ENCODE data around the gene VAV2. TPM values are rescaled to one million over a fixed set of nuclear protein-coding genes. Genes with fewer than 3 reads are reported as not detected.
A peak's percentile ranks its signal among the peaks of the same experiment; 100 is the strongest.

The VAV2 gene
- total RNA-seq, 8 experiments from 2014 or later, result 5.9 to 33.0 (median 14.9) TPM

DNA sequence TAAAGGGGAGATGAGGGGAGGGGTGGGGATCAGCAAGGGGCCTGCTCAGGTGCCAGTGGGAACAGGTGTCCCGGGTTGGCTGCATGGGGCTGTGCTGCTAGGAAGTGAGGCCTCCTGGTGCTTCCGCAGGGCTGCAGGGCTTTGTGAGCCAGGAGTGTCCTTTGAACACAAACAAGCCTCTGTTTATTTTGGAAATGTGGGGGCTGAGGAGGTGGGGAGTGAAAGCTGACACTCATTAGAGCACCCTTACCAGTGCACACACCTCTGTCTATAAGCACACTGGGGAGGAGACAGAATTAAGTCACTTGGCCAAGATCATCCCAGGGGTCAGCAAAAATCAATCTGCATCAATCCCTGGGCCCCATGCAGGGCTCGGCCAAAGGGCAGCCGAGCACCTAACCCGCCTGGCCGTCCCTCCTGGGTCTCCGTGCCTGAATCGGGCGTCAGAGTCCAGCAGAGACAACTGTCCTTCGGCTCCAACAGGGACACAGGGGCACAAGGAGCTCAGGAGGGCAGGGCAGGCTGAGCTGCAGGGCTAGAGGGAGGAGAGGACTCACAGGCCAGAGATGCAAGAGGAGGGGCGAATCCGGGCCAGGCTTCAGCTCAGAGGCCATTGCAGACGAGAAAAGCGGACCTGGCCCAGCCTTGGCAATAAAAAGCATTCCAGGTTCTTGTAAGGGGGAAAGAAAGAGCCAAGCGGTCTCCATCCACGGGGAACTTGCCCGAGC is 99.8 kb downstream of the VAV2 start:
- 47 to 100% (median 90%) methylated on average over 1 to 3 of the region's 17 CpGs; no CpG with 5 or more reads in 6 of the 10 experiments for WGBS, 10 experiments

DNA sequence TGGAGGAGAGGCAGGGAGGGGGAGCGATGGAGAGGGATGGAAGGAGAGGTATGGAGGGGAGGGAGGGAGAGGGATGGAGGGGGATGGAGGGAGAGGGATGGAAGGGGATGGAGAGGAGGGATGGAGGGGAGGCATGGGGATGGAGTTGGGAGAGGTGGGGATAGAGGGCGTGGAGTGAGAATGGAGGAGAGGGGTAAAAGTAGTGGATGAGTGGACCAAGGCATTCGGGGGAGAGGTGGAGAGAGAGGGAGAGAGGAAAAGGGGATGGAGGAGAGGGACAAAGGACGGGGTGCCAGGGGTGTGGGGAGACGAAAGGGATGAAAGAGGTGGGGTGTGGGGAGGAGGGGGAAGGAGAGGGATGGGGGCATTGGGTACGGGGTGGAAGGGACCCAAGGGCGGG is 100.4 kb downstream of the VAV2 start:
- no peak overlapping the region for H3K27ac ChIP-seq
- in situ Hi-C loops (cut with MboI; ENCODE audit: low pct_unique_long_range_greater_than_20kb in 2 of 9, low sequenced_read_pairs in 9 of 9, unreplicated experiment in 9 of 9), result no loop called here
- peaks cover 59 to 70% of the 10 kb centered on the region in 2 donors for H3K4me1 ChIP-seq (replicated peaks in 1 of 2)
- ATAC-seq (replicated peaks in 6 of 8), result no peak
- no peak overlapping the region for H3K4me3 ChIP-seq
- WGBS, 10 experiments, result no CpG with 5 or more reads among the region's 7 CpGs

More for the DNA sequence above, 99.8 kb downstream of the VAV2 start:
- in situ Hi-C loops (cut with MboI; ENCODE audit: low pct_unique_long_range_greater_than_20kb in 2 of 9, low sequenced_read_pairs in 9 of 9, unreplicated experiment in 9 of 9), result no loop called here
- peak in 1 of 8 experiments; percentile 8 for ATAC-seq (replicated peaks in 6 of 8)
- H3K4me1 ChIP-seq (replicated peaks in 1 of 2), result peaks cover 55 to 65% of the 10 kb centered on the region in 2 donors
- peak overlapping the region; percentile 81 for H3K27ac ChIP-seq
- H3K4me3 ChIP-seq, result no peak overlapping the region

DNA sequence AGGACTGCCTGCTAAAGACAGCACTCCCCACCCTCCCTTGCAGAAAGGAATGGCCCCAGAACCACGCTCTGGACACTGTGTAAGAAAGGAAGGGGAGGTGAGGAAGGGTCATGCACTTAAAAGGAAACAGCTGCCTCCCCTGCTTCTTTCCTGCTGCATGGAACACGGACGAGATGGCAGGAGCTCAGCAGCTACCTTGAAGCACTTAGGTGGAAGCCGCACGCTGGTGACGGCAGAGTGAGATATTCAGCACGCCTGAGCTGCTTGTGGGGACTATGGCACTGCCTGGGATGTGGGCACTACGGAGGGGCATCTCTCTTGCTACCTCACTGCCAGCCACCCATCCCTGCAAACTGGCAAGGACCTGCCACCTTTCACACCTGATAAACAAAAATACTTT is 101.5 kb downstream of the VAV2 start:
- WGBS, 10 experiments, result 85 to 100% (median 99%) methylated on average over 1 to 5 of the region's 8 CpGs; no CpG with 5 or more reads in 4 of the 10 experiments
- peak in 1 of 8 experiments; percentile 7 for ATAC-seq (replicated peaks in 6 of 8)
- Histone ChIP-seq H3K27ac (peak overlapping the region; percentile 89 to 92), H3K4me1 (replicated peaks in 1 of 2) (peaks cover 66 to 78% of the 10 kb centered on the region in 2 donors), H3K4me3 (no peak overlapping the region)
- in situ Hi-C loops (cut with MboI; ENCODE audit: low pct_unique_long_range_greater_than_20kb in 2 of 9, low sequenced_read_pairs in 9 of 9, unreplicated experiment in 9 of 9), result no loop called here

DNA sequence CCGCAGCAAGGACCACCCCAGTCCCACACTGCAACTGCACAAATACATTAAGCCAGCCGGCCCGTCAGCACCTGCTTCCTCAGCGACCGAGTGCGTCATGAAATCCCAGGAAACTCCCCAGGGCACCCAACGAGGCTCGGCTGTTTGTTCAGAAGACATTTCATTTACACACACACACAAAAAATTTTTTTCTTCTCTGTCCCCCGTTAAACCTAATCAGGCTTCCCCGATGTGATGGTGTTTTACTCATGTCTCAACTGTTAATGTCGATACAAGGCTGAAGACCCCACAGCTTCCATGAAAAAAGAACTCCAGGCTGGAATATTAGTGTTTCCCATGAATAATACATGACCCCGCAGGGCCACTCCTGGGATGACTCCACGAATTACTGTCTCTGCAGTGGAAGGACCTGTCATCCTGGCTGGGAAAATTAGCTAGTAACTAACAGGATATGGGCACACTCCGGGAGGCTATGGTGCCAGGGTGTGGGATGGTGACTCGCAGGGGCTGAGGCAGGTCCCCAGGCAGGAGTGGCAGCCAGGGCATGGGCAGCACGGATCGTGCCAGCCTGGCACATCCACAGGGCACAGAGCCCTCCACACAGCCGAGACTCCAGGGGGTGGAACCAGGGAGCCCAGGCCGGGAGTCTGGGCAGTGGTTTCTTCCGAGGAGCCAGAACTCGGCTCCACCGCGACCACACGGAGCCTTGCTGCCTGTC is 102.4 kb downstream of the VAV2 start:
- Histone ChIP-seq H3K27ac (peak overlapping the region; percentile 89 to 92), H3K4me1 (replicated peaks in 1 of 2) (peaks cover 72 to 81% of the 10 kb centered on the region in 2 donors), H3K4me3 (no peak overlapping the region)
- in situ Hi-C loops (cut with MboI; ENCODE audit: low pct_unique_long_range_greater_than_20kb in 2 of 9, low sequenced_read_pairs in 9 of 9, unreplicated experiment in 9 of 9), result no loop called here
- ATAC-seq (replicated peaks in 6 of 8), result peak in 5 of 8 experiments; percentile 51 to 70 (median 61)
- 3 to 80% (median 37%) methylated on average over 1 to 9 of the region's 24 CpGs; no CpG with 5 or more reads in 4 of the 10 experiments for WGBS, 10 experiments

DNA sequence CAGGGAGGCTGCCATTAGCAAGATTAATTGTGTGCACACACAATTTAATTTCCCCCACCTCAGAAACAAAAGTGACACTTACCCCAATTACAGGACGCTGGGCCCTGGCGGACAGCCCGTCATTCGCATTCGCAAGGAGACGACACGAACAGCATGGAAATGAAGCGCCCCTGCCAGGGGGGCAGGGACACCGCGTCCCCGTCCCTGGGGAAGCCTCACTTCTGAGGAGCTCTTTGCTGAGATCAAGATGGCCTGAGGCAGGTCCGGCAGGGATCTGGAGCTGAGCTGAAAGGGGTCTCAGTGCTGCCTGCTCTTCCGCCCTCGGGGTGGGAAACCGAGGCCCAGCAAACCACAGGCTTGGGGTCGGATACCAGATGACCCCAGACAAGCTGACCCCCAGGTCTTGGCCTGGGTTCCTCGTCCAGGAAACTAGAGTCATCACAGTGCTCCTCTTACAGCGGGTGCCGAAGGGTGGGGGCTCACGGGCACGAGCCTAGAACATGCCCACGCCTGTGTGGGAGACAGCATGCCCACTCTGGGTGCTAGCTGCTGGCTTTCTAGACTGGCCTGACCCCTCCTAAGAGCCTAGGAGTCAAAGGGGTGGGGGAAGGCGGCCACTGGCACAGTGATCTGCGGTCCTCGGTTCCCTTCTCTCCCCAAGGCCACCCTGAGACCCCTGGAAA is 103.2 kb downstream of the VAV2 start:
- no peak overlapping the region for H3K4me3 ChIP-seq
- in situ Hi-C loops (cut with MboI; ENCODE audit: low pct_unique_long_range_greater_than_20kb in 2 of 9, low sequenced_read_pairs in 9 of 9, unreplicated experiment in 9 of 9), result no loop called here
- WGBS, 10 experiments, result 7 to 100% (median 74%) methylated on average over 1 to 7 of the region's 25 CpGs; no CpG with 5 or more reads in 6 of the 10 experiments
- H3K27ac ChIP-seq, result peak overlapping the region; percentile 89 to 92
- peak in 5 of 8 experiments; percentile 18 to 40 (median 31) for ATAC-seq (replicated peaks in 6 of 8)
- peaks cover 80 to 88% of the 10 kb centered on the region in 2 donors for H3K4me1 ChIP-seq (replicated peaks in 1 of 2)

DNA sequence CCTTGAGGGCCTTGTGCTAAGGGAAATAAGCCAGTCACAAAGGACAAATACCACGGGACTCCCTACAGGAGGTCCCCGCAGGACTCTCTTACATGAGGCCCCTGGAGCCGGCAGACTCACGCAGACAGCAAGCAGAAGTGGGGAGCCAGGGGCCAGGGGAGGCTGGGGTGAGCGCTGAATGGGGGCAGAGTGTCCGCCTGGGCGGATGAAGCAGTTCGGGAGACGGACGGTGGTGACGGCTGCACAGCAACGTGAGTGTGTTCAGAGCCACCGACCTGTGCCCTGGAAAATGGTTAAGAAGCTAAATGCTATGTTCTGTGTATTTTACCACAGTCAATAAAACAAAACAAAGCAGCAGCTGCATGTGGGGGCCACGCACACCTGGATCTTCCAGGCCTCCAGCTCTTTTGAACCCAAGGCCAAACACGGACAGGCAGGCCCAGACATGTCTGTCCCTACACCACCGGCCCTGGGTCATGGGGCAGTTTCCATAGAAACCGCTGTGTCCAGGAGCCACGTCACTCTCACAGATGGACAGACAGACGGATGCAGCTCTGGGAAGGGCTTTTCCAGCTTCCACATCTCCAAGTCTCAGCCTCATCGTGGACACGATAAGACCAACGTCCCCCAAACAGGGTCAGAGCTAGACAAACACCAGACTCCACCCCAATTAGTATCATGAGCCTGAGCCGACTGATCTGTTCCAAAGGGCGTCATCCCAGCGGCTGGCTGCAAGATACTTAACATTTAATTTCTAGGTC is 103.9 kb downstream of the VAV2 start:
- peak overlapping the region; percentile 89 to 92 for H3K27ac ChIP-seq
- peaks cover 80 to 88% of the 10 kb centered on the region in 2 donors for H3K4me1 ChIP-seq (replicated peaks in 1 of 2)
- no peak overlapping the region for H3K4me3 ChIP-seq
- 20 to 100% (median 55%) methylated on average over 1 to 6 of the region's 25 CpGs; no CpG with 5 or more reads in 2 of the 10 experiments for WGBS, 10 experiments
- ATAC-seq (replicated peaks in 6 of 8), result peak in 6 of 8 experiments; percentile 20 to 50 (median 26)
- in situ Hi-C loops (cut with MboI; ENCODE audit: low pct_unique_long_range_greater_than_20kb in 2 of 9, low sequenced_read_pairs in 9 of 9, unreplicated experiment in 9 of 9), result no loop called here

DNA sequence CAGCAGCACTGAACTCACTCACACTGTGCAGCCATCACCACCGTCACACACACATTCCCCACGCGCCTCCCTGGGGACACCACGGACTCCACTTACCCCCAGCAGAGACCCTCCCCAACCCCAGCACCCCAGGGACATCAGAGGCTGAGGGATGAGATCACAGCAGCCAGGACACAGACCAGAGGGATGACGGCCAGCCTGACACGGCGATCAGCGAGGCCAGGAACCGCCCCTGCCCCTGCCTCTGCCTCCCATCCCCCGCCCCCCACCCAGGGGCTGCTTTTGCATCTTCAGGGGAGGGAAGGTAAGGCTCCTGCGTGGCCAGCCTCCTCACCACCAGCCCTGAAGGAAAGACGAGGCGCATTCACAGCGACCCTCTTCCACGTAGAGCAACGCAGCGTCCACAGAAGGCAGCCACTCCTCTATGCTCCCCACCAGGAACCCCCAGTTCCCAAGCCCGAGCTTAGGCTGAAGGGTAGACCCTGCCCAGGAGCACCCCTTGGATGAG is 104.5 kb downstream of the VAV2 start:
- no peak overlapping the region for H3K4me3 ChIP-seq
- in situ Hi-C loops (cut with MboI; ENCODE audit: low pct_unique_long_range_greater_than_20kb in 2 of 9, low sequenced_read_pairs in 9 of 9, unreplicated experiment in 9 of 9), result no loop called here
- no CpG with 5 or more reads among the region's 18 CpGs for WGBS, 10 experiments
- ATAC-seq (replicated peaks in 6 of 8), result peak in 5 of 8 experiments; percentile 17 to 43 (median 34)
- H3K27ac ChIP-seq, result peak overlapping the region; percentile 89 to 92
- peaks cover 80 to 88% of the 10 kb centered on the region in 2 donors for H3K4me1 ChIP-seq (replicated peaks in 1 of 2)

DNA sequence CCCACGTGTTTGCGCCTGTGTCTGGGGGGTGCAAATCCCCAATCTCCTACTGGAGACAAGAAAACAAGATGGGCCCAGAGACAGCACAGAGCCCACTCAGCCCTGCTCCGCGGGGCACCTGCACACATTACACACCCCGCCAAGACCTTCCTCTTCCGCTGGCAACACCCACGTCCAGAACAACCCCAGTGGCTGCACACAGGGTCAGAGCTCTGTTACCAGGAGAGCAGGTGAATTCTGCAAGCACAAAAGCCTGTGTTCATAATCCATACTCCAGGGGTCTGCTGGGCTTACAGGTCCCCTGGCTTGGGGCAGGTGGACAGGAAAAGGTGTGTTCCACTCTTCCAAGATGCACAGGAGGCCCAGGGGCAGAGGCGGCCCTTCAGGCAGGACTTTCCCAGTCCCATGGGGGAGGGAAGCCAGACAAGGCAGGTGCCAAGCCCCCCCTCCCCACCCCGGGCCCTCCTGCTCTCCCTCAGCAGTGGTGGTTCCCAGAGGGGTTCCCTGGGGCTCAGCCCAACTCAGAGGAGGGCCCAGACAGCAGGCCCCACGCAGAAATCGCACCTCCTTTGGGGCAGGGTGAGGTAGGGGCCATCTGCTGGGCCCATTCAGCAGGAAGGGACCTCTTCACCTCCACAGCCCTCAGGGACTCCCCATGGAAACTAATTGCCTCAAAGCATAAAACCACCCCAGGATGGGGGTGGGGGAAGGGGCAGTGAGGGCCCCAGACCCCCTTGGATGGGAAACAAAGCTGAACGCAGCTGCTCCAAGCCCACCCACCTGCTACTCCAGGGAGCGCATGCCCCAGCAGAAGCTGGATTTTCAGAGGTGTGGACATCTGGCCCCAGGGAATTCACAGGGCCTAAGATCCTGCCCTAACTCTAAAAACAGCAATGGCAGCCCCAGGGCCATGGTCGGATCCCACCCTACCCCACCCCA is 105.3 kb downstream of the VAV2 start:
- no peak for ATAC-seq (replicated peaks in 6 of 8)
- Histone ChIP-seq H3K4me1 (replicated peaks in 1 of 2) (peaks cover 81 to 89% of the 10 kb centered on the region in 2 donors), H3K4me3 (no peak overlapping the region), H3K27ac (peak overlapping the region; percentile 89 to 92)
- in situ Hi-C loops (cut with MboI; ENCODE audit: low pct_unique_long_range_greater_than_20kb in 2 of 9, low sequenced_read_pairs in 9 of 9, unreplicated experiment in 9 of 9), result no loop called here
- 80% methylated on average over 1 of the region's 14 CpGs; no CpG with 5 or more reads in 9 of the 10 experiments for WGBS, 10 experiments

DNA sequence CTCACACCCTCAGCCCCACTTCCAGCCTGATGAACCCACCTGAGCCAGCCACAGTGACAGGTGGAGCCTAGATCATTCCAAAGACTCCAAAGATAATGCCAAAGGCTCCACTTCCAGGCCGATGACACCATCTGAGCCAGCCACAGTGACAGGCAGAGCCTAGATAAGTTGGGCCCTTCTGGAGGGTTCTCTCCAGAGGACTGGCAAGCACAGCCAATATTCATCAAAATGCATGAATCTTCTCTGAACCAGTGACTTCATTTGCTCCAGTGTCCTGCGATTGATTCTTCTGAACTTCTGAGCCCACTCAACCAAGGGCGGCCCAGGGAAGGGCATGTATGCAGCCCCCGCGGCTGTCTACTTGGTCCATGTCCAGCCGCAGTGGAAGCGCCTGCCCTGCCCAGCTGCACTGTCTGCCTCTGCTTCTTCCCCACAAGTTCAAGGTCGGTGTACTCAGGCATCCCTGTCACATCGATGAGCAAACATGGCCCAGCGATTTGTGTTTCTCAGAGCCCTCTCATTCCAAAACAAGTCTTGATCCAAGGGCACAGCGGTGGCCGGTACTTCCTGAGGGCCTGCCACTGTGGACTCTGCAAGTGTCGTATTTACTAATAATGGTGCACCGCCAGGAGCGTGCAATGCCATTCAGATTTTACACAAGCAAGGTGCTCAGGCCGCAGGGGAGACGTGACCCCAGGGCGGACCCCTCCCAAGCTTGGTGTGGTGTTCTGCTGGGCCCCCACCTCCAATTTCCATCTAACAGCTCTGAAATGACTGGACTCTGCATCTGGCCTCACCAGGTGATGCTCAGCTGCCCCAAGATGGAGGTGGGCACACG is 107.0 kb downstream of the VAV2 start:
- in situ Hi-C loops (cut with MboI; ENCODE audit: low pct_unique_long_range_greater_than_20kb in 2 of 9, low sequenced_read_pairs in 9 of 9, unreplicated experiment in 9 of 9), result no loop called here
- WGBS, 10 experiments, result 86 to 96% (median 91%) methylated on average over 1 to 13 of the region's 19 CpGs; no CpG with 5 or more reads in 4 of the 10 experiments
- Histone ChIP-seq H3K4me1 (replicated peaks in 1 of 2) (peaks cover 93 to 100% of the 10 kb centered on the region in 2 donors), H3K27ac (no peak overlapping the region), H3K4me3 (no peak overlapping the region)
- no peak for ATAC-seq (replicated peaks in 6 of 8)

DNA sequence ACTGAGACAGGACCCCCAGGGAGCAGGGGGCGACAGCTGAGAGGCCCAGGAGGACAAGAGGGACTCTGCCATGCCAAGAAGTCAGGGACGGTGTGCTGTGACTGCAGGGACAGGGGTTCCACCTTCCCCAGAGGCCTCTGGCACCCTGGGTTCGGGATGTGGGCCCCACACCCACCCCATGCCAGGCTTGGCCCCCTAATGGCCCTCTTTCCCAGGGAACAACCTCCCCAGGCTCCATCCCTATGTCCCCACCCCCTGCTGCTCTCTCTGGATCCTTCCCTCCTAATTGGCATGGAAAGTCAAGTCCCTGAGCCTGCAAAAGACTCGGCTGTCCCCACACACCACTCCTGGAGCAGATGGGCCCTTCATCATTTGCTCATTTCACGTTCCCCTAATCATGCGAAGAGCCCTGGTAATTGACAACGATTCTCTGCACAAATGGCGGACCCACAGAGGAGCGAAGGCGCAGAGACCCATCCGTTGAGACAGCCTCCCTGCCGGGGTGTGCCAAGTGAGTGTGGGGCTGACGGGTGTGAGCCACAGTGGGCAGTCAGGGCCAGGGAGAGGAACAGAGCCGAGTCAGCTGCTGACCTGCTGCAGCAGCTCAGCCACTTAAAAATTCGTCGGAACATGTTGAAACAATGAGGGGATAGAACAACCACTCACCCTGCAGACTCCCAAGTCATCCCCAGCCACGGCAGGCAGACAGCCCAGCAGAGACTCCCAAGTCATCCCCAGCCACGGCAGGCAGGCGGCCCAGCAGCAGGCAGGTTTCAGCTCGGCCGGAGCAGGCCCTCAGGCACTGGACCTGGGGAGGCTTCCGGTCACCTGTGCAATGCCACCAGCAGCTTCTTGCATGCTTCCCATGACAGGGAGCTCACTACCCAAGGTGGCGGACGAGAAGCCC is 109.0 kb downstream of the VAV2 start:
- in situ Hi-C loops (cut with MboI; ENCODE audit: low pct_unique_long_range_greater_than_20kb in 2 of 9, low sequenced_read_pairs in 9 of 9, unreplicated experiment in 9 of 9), result no loop called here
- WGBS, 10 experiments, result 57 to 84% (median 68%) methylated on average over 1 to 8 of the region's 24 CpGs; no CpG with 5 or more reads in 4 of the 10 experiments
- peak overlapping the region; percentile 67 to 68 for H3K27ac ChIP-seq
- peaks cover 93 to 100% of the 10 kb centered on the region in 2 donors for H3K4me1 ChIP-seq (replicated peaks in 1 of 2)
- H3K4me3 ChIP-seq, result no peak overlapping the region
- ATAC-seq (replicated peaks in 6 of 8), result peak in 4 of 8 experiments; percentile 8 to 23 (median 18)

All from motor neuron (in vitro differentiated cells).